A204.1 (cell line): Measurements from ENCODE around the gene ERGIC1.

Source experiments
- FAIRE-seq: peaks from 2 replicates; lab custom pipeline; 2012; peaks lifted over from hg19 to GRCh38; lab: Jason Lieb, UNC

ERGIC1 gene

GRCh38 chr5:172866378-172866777, 32.3 kb downstream of the ERGIC1 start:
- FAIRE-seq = no peak

- FAIRE-seq = no peak
Measured at GRCh38 chr5:172866802-172867748, 33.0 kb downstream of the ERGIC1 start.

GRCh38 chr5:172867761-172868435, 33.8 kb downstream of the ERGIC1 start:
- FAIRE-seq = no peak

GRCh38 chr5:172868436-172868923, 34.4 kb downstream of the ERGIC1 start:
- FAIRE-seq = peak; percentile 52

- no peak for FAIRE-seq
Measured at GRCh38 chr5:172868924-172869591, 35.0 kb downstream of the ERGIC1 start.

- no peak for FAIRE-seq
Measured at GRCh38 chr5:172869691-172870090, 35.6 kb downstream of the ERGIC1 start.

- FAIRE-seq = peak; percentile 91
Measured at GRCh38 chr5:172870291-172870714, 36.3 kb downstream of the ERGIC1 start.

- FAIRE-seq = no peak
Measured at GRCh38 chr5:172870715-172871461, 36.8 kb downstream of the ERGIC1 start.

- FAIRE-seq = no peak
Measured at GRCh38 chr5:172871536-172871935, 37.5 kb downstream of the ERGIC1 start.

GRCh38 chr5:172871982-172872381, 37.9 kb downstream of the ERGIC1 start:
- no peak for FAIRE-seq

GRCh38 chr5:172872997-172873491, 39.0 kb downstream of the ERGIC1 start:
- FAIRE-seq = no peak

GRCh38 chr5:172873513-172873912, 39.5 kb downstream of the ERGIC1 start:
- no peak for FAIRE-seq

- no peak for FAIRE-seq
Measured at GRCh38 chr5:172874647-172875504, 40.8 kb downstream of the ERGIC1 start.

- FAIRE-seq = no peak
Measured at GRCh38 chr5:172875505-172876279, 41.6 kb downstream of the ERGIC1 start.

GRCh38 chr5:172876578-172876977, 42.5 kb downstream of the ERGIC1 start:
- FAIRE-seq = no peak

GRCh38 chr5:172877466-172878260, 43.6 kb downstream of the ERGIC1 start:
- FAIRE-seq = no peak

GRCh38 chr5:172878585-172878932, 44.5 kb downstream of the ERGIC1 start:
- no peak for FAIRE-seq

- no peak for FAIRE-seq
Measured at GRCh38 chr5:172878933-172879752, 45.1 kb downstream of the ERGIC1 start.
